ENCODE measurements around the gene DACT2.

DNA sequence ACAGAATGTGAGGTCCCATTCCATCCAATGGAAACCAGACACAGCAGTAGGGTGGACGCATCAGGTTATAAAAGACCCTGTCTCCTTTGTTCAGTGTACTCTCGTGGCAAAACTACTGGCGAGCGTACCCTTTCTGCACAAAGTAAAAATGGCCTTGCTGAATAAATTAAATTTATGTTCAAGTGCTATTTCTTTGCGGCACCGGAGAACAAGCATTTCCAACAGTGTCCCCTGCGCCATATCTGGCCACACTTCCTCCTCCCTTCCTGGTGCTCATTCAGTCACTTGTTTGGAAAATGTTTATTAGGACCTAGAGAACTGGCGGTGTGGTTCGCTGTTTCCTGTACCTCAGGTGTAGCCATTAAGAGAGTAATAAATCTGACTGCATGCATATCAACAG is 46.9 kb upstream of the DACT2 start:
- TF ChIP-seq, protein P1, sequence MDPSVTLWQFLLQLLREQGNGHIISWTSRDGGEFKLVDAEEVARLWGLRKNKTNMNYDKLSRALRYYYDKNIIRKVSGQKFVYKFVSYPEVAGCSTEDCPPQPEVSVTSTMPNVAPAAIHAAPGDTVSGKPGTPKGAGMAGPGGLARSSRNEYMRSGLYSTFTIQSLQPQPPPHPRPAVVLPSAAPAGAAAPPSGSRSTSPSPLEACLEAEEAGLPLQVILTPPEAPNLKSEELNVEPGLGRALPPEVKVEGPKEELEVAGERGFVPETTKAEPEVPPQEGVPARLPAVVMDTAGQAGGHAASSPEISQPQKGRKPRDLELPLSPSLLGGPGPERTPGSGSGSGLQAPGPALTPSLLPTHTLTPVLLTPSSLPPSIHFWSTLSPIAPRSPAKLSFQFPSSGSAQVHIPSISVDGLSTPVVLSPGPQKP (IDR thresholded peaks at IDR 0.05; ENCODE audit: low read depth, low read length): no peak
- TF ChIP-seq, protein P2, sequence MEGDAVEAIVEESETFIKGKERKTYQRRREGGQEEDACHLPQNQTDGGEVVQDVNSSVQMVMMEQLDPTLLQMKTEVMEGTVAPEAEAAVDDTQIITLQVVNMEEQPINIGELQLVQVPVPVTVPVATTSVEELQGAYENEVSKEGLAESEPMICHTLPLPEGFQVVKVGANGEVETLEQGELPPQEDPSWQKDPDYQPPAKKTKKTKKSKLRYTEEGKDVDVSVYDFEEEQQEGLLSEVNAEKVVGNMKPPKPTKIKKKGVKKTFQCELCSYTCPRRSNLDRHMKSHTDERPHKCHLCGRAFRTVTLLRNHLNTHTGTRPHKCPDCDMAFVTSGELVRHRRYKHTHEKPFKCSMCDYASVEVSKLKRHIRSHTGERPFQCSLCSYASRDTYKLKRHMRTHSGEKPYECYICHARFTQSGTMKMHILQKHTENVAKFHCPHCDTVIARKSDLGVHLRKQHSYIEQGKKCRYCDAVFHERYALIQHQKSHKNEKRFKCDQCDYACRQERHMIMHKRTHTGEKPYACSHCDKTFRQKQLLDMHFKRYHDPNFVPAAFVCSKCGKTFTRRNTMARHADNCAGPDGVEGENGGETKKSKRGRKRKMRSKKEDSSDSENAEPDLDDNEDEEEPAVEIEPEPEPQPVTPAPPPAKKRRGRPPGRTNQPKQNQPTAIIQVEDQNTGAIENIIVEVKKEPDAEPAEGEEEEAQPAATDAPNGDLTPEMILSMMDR (IDR thresholded peaks at IDR 0.05 in 2 of 3, conservative IDR thresholded peaks at IDR 0.05 in 1 of 3; ENCODE audit: control insufficient read depth in 2 of 3, extremely low read depth in 1 of 3, insufficient read depth in 1 of 3, low read depth in 3 of 3, low read length in 3 of 3): no peak
- TF ChIP-seq EP300 (IDR thresholded peaks at IDR 0.05; ENCODE audit: borderline replicate concordance in 1 of 2, control insufficient read depth in 1 of 2, low read depth in 2 of 2, low read length in 2 of 2) (no peak), HDAC2 (IDR thresholded peaks at IDR 0.05) (no peak), FOXM1 (IDR thresholded peaks at IDR 0.05; ENCODE audit: low read depth, low read length) (no peak), BRCA1 (IDR thresholded peaks at IDR 0.05; ENCODE audit: low read depth, low read length) (no peak)
- TF ChIP-seq, protein P3, sequence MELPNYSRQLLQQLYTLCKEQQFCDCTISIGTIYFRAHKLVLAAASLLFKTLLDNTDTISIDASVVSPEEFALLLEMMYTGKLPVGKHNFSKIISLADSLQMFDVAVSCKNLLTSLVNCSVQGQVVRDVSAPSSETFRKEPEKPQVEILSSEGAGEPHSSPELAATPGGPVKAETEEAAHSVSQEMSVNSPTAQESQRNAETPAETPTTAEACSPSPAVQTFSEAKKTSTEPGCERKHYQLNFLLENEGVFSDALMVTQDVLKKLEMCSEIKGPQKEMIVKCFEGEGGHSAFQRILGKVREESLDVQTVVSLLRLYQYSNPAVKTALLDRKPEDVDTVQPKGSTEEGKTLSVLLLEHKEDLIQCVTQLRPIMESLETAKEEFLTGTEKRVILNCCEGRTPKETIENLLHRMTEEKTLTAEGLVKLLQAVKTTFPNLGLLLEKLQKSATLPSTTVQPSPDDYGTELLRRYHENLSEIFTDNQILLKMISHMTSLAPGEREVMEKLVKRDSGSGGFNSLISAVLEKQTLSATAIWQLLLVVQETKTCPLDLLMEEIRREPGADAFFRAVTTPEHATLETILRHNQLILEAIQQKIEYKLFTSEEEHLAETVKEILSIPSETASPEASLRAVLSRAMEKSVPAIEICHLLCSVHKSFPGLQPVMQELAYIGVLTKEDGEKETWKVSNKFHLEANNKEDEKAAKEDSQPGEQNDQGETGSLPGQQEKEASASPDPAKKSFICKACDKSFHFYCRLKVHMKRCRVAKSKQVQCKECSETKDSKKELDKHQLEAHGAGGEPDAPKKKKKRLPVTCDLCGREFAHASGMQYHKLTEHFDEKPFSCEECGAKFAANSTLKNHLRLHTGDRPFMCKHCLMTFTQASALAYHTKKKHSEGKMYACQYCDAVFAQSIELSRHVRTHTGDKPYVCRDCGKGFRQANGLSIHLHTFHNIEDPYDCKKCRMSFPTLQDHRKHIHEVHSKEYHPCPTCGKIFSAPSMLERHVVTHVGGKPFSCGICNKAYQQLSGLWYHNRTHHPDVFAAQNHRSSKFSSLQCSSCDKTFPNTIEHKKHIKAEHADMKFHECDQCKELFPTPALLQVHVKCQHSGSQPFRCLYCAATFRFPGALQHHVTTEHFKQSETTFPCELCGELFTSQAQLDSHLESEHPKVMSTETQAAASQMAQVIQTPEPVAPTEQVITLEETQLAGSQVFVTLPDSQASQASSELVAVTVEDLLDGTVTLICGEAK (IDR thresholded peaks at IDR 0.05; ENCODE audit: borderline replicate concordance): no peak
